Measurements from ENCODE around the gene WIPF2.

WIPF2 gene

DNA sequence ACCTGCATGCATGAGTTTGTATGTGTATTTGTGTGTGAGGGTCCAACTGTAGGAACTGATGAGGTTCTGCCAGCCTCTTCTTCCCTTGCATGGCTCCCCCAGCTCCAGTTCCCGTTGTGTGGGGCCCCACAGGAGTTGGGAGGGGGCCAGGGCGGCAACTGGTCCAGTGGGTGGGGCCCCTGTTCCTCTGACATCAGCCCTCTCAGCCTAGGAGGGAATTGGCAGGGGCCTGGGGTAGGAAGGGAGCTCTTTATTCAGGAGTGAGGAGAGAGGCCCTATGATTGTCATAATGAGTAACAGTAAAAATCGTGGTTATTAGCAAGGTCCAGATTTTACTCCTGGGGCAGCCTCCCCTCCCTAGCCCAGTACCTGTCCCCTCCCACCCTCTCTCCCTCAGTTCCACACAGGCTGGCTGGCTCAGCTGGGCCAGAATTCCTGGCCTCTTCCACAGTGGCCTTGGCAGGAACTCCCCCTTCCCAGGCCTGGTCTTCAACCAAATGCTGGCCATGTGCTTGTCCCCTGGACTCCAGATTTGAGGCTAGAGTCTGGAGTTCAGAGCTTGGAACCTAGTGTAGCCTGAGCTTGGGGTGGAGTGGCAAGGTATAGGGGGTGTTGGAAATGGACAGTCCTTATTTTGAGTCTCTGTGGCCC lies 108.8 kb downstream of the WIPF2 start:
- DNase-seq: no peak

DNA sequence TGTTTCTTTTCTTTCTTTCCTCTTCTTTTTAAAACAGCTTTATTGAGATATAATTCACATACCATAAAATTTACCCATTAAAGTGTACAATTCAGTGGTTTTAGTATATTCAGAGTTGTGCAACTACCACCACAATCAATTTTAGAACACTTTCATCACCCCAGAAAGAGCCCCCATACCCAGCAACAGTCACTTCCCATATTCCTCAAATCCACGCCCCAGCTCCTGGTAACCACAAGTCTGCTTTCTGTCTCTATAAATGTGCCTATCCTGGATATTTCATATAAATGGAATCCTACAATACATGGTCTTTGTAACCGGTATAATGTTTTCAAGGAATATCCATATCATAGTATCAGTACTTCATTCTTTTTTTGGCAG lies 109.3 kb downstream of the WIPF2 start:
- DNase-seq: no peak

DNA sequence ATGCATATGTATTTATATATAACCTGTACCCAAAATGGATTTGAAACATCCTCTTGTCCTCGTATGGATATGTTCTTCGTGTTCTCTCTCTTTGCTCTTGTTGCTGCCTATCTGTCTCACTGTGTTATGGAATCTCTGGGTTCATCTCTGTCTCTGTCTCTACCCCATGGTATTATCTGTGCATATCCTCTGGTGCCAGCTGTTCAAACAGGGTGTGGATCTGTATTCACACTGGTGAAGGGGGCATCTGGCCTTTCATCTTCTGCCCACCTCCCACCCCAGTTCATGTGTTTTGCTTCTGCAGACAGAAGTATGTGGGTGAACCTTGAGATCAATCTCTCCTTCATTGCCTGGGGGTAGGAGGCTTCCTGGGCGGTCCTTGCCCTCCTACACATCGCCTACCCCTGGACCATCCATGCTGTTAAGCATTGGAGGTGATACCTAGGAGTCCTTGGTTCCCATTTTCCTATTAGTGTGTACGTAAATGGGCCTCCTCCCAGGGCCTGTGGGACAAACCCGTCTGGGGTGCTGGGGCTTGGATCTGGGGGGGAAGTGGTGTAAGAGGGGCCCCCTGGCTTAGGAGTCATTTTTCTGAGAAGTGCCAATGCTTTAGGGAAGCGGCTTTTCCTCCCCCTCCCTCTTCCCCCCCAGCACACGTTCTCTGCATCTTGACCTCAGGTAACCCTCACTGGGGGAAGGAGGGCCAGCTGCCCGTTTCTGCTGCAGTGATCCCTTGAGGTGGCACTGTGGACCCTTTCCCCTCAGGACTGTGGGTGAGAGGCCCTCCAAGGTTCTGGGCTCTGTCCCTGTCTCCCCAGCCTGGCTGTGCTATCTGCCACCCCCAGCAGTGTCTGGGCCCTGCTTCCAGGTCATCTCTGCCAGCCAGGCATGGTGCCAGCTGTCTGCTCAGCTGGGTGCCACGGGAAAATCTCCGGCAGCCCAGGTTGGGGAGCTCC lies 111.0 kb downstream of the WIPF2 start:
- no peak for DNase-seq

DNA sequence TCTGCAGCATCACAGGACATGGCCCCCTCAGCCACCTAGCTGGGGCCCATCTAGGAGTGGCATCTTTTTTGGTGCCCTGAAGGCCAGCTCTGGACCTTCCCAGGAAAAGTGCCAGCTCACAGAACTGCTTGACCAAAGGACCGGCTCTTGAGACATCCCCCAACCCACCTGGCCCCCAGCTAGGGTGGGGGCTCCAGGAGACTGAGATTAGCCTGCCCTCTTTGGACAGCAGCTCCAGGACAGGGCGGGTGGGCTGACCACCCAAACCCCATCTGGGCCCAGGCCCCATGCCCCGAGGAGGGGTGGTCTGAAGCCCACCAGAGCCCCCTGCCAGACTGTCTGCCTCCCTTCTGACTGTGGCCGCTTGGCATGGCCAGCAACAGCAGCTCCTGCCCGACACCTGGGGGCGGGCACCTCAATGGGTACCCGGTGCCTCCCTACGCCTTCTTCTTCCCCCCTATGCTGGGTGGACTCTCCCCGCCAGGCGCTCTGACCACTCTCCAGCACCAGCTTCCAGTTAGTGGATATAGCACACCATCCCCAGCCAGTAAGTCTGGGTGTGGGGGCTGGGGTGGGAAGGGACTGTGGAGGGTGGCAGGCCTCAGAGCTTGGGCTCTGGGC lies 111.9 kb downstream of the WIPF2 start:
- no peak for DNase-seq

DNA sequence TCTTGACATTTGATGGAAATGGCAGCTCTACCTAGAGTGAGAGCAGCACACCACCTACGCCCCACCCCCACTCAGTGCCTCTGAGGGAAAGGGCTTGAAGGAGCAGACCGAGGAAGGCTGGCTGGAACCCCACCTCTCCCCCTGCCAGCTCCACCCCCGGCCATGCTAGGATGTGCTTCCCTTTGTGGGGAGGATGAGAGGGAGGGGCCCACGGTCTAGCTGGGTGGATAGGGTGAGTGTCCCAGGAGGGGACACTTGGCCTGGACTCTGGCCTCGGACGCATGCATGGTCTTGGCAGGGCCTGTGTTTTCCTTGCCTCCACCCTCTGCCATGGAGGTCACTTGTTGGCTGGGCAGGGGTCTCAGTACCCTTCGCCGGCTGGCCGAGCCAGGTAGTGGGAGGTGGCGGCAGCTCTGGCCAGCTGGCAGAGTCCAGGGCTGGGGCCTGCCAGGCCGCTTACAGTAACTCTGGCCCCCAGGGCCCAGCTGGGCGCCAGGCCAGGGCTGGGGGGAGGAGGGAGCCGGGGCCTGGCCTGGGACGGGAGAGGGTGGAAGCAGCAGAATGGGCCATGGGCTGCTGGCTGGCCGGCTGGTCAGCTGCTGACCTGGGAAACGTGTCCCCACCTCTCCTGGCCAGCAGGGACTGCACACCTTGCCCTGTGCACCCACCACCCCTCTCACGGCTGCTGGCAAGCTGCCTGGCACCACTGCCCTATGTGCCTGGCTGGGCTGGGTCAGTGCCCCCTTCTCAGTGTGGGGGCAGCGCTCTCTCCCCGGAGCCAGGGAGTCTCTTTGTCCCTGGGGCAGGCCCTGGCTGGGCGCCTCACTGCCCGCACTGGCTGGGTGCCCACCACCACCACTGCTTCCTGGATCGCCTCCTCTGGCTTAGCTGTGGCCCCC lies 112.9 kb downstream of the WIPF2 start:
- no peak for DNase-seq
